GM15510 (cell line): ENCODE measurements around the gene ADAM19.

Source experiments
- POLR2A ChIP-seq: IDR thresholded peaks from 3 replicates; pipeline ENCODE4 v1.6.1; 2011; ENCODE audit warnings: borderline replicate concordance; ENCODE audit not compliant: insufficient read length; ENCODE audit errors: extremely low read depth

The ADAM19 gene

DNA sequence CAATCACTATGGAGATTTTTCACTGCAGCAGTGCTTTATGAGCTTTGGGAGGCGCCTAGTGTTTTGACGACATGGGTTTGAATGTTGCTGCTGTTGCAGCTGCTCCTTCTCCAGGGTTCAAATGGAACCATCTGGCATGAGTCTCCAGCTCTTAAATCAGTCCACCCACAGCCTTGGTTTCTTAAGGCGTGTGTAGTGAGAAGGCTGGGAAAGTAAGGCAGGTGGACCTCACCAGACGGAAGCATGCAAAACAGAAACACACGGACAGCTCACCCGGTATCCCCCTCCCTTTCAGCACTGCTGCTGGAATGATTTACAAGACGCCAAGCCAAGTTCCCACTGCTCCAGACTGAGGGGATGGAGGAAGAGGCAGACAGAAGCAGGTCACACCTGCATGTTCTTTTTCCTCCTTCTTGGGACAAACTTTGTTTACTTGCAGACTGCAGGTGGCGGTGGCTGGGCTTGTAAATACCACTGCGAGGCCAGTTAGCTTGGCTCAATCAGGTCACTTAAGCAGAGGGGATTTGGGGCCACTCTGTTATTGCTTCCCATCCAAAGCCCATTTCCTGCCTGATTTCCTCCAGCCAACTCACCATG is 47.4 kb downstream of the ADAM19 start:
- TF ChIP-seq POLR2A, result no peak

DNA sequence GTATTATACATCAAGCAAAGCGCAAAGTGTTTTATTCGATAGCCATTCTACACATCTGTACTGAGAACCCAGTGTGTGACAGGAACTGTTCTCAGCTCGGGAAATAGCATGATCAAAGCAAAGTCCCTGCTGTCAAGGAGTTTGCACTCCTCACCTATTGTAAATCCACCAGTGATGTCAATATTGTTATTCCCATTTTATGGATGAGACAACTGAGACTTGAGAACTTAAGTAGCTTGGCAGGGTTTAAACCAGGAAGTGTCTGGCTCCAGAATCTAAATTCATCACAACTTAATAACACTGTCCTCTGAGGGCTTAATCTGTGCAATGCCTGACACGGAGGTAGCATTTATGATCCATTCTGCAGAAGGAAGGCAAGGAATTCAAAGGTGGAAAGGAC is 50.7 kb downstream of the ADAM19 start:
- TF ChIP-seq POLR2A, result no peak

DNA sequence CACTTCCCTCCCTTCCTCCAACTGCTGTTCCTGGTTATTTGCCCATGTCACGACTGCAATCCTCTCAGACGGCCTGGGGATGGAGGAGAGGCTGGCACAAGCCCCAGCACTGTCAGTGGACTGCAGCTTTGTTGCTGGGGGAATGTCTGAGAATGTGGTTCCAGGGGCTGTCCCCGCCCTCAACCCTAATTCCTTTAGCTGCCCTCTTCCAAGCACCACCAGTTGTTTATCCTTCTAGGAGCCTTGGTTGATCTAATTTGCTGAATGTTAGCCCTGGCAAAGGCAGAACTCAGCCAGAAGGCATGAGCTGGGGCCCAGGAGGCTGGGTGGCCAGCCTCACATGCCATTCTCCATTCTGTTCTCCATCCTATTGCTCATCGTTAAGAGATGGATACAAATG is 51.6 kb downstream of the ADAM19 start:
- TF ChIP-seq POLR2A, result no peak

DNA sequence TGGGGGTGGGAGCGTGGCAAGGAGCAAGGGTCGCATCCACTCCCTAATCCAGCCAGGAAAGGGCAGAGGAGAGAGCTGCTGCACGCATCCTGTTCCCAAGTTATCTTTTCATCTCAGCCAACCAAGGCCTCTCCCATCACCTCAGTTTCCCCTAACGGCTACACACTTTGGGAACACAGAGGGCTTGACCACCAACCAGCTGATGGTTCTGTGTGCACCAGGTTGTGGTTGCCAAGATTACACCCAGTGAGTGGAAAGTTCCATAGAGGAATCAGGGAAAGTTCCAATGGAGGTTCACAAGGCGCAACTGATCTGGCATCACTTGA is 53.9 kb downstream of the ADAM19 start:
- no peak for TF ChIP-seq POLR2A

DNA sequence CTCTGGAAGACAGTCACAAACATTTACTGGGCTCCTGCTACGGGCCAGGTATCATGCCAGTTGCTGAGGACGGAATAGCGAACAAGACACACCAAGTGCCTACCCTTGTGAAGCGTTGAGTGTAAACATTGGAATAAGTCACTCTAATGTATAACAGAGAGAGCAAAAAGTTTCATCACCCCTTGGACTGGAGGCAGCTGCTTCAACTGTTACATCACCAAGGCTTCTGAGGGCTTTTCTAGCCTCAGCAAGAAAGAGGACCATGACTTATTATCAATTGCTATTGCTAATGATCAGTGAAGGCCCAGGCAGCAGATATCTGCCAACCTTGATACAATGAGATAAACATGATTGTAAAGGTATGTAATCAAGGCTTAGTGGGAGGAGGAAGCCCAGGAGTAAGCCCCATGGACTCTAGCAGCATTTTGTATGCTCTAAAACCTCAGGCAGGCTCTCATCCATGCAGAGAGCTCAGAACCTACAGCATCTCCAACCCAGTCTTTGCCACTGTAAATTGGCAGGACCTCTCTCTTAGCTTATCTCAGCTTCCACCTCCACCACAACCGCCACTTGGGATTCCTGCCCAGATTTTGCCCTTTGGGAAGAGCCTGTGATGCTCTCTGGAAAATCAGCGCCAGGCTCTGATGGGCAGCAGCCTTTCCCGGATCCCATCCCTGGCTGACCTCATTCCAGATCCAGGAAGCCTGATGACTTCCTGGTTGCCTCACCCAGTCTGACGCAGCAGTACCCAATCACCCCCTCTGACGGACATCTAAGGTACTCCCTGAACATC is 54.5 kb downstream of the ADAM19 start:
- TF ChIP-seq POLR2A, result no peak

DNA sequence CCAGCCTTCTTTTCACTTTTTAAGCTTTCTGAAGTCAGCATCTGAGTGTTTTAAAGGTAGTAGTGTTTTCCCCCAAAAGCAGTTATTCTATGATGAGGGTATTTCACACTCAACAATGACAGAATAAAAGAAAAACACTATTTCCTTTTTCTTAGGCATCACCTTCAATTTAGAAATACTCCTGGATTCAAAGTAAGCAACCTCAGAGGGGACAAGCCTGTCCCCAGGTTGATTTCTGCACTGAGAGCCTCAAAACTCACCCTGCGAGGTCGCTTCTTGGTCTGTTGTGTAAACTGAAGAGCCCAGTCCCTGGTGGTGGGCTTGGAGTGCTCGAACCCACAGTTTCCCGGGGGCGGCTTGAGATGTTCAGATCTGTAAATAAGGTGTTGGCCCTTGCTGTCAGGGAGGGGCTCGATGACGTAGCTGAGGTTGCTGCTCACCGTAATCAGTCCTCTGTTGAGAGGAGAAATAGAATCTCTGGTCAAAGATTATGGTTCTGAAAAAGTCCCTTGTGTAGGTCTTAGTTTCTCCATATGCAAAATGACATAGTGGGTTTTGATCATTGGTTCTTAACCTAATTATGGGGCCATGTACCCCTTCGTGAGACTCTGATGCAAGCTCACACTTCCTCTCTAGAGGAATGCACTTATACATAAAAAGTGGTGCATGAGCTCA is 55.9 kb downstream of the ADAM19 start:
- no peak for TF ChIP-seq POLR2A

DNA sequence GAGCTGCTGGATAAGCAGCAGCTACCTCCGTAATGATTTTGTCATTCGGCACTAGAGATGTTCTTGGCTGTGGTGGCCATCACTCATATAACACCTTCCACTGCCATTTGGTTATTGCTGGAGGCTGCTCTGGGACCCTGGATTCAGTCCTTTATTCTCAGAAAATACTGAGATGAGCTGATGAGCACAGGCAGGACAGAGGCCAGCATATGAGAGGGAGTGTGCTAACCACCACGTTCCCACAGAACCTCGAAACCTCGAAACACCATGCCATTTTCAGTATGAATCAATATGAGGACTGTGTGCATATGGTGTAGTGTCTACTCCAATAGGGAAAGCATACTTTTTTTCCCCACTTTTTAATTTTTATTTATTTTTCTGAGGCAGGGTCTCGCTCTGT is 56.6 kb downstream of the ADAM19 start:
- no peak for TF ChIP-seq POLR2A

DNA sequence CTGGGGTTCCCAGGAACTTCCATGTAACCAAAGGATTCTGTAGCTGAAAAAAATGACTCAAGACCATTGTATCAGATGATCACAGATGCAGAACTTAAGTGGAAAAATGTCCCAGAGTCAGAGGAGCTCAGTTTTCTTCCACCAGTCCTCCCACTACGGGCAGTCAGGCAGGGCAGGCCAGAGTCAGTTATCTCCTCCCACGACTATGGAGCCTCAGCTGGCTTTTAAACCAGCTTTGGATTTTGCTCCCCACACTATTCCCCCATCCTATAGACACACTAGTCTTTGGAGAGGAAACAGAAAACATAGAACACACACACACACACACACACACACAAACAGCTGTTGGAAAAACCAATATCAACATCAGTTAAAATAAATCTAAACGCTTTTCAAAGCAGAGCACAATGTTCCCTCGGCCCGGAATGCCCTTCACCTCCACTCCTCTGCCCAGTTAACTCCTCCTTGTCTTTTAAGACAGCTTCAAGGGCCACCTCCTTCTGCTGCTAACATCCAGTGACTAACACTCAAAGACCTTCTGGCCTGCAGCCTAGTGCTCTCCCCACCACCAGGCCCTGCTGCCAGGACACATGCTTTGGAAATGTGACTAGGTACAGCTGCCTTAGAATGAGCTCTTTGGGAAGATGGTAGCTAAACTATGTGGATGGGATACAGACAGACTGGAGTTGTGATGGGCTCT is 58.8 kb downstream of the ADAM19 start:
- no peak for TF ChIP-seq POLR2A

DNA sequence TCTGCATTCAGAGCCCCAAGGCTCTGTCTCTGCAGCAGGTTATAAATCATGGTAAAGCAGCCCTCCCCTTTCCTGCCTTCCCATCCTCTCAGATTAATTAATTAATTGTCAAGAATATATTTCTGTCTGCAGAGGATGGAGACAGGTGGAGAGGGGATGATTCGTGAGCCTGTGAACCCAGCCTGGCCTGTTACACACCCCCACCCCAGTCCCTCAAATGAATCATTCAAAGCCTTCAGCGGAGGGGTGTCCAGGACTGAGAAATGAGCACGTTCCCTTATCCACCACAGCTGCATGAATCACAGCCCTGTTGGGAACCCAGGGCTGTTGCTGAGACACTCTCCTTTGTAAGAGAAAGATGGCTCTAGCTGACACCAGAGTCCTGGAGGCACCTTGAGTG is 59.6 kb downstream of the ADAM19 start:
- no peak for TF ChIP-seq POLR2A

DNA sequence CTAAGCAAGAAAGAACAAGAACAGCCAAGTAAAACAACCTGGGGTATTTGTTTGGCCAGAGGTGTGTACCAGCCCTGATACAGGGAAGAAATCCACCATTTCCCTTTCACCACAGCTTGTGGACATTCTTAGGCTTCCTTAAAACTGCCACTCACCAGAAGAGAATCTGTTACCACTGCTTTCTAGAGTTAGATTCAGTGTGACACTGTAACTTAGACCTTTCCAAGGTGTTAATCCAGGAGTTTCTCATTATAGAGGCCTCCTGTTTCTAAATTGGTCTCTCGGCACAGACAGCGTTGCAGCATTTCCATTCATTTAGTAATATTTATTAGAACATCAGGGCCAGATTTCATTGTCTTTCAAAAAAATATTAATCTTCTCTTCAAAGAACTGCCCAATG is 60.6 kb downstream of the ADAM19 start:
- TF ChIP-seq POLR2A, result no peak

DNA sequence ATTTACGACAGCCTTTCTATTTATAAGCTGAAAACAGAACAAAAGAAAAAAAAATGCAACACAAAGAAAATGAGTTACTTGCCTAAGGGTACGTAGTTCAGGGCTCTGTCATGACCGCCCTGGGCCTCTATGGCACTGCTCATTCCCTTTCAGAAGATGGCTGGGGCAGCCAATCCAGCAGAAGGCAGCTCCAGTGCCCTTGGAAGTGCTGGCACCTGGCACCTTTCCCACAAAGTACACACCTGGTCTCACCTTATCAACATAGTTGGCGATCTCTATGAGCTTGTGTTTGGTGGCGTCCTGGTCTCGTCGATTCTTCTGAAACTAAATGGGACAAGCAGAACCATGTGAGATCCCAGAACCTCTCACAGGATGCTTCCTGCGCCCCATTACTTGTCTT is 62.4 kb downstream of the ADAM19 start:
- no peak for TF ChIP-seq POLR2A

DNA sequence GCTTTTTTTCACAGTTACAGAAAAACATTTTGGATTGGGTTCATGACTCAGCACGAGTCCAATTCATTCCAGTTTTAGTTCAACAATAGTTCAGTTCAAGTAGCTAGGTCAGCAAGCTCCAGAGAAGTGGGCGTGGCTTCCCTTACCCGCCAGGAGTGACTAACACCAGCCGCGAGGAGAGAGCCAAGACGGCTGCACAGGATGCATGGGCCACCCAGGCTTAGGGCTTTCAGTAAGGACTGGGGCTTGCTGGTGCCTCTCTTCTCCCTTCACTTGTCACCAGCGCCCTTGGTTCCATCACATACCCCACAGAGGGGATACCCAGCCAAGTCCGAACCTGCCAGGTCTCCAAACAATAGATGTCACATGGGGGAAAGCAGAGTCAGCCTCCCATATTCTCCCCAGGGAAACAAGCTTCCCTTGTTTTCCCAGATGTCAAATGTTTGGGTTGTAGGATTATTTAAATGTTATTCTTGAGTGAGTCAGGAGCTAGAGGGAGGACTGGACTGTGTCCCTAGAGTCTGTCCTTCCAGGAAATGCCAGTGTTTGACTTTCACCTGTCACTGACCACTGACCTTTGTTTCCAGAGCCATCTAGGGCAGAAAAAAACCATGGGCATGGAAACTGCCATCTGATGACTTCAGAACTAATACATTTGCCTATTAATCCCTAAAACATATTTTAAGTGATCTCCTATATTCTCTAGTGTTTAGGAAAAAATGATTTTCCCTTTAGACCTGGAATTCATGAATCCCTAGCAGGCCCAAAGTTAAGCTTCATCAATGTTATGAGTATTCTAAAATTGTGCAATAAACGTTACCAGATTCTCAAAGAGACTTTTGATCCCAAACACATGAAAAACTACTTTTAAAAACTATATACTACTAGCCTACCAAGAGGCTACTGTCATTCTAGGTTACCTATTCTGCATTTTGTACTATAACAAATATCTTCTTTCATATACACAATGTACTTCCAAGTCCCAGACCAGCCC is 63.6 kb downstream of the ADAM19 start:
- TF ChIP-seq POLR2A, result no peak

DNA sequence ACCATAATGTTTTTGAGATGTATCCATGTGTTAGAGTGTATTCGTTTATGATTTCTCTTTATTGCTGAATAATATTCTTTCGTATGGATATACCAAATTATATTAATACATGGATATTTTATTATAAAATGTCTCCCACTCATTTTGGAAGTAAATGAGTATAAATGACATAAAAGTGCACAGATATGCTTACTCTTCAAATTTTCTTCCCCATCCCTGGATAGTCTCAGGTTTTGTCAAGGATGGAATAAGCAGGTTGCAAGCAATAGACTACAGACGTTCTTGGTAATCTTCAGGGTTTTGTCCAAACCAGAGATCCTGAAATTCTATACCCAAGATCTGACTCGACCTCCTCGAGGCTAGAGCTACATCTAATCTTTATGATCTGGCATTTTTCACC is 64.9 kb downstream of the ADAM19 start:
- TF ChIP-seq POLR2A, result no peak

DNA sequence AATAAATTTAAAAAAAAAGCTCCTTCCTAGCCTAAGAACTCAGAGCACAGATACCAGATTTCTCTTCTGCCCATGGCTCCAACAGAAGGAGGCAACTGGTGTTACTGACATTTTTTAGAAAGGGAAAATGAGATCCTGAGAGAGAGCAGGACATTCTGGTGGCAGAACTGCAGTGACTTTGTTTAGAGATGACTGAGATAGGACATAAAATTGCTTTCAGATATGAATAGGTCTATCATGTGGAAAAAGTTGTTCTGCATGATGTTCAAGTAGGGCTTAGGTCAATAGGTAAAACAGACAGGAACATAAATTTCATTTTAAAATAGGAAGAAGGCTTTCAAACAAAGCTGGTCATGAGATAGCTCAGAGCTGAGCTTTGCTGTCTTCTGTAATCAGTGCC is 66.0 kb downstream of the ADAM19 start:
- no peak for TF ChIP-seq POLR2A
